Motor neuron (in vitro differentiated cells): Measurements from ENCODE around the gene CD2. TPM values are rescaled to one million over a fixed set of nuclear protein-coding genes. Genes with fewer than 3 reads are reported as not detected.

Experiments used
- ATAC-seq, 8 experiments: fragments of 200-7000 bp; cut with Tn5 transposase; replicated peaks in 6 of 8; 2 replicates each; pipeline ENCODE4 v1.8.0; 2021; ENCODE audit warnings: mild to moderate bottlenecking in 8 of 8, moderate library complexity in 8 of 8
- H3K27ac ChIP-seq, 2 donors: fragments of 250-450 bp; sonication (Bioruptor Pico); 2 replicates each; pipeline ENCODE4 v1.9.0; 2021; ENCODE audit warnings: antibody characterized with exemption in 2 of 2, mild to moderate bottlenecking in 2 of 2, moderate library complexity in 1 of 2
- H3K4me1 ChIP-seq, 2 donors: fragments of 250-450 bp; sonication (Bioruptor Pico); replicated peaks in 1 of 2; 2 replicates each; pipeline ENCODE4 v1.6.1; 2021; ENCODE audit warnings: antibody characterized with exemption in 2 of 2, mild to moderate bottlenecking in 2 of 2, moderate library complexity in 1 of 2
- H3K4me3 ChIP-seq, 5 donors: fragments of 250-450 bp; sonication (Bioruptor Pico); 2 replicates each; pipeline ENCODE4 v1.9.0; 2021; ENCODE audit warnings: antibody characterized with exemption in 5 of 5, mild to moderate bottlenecking in 5 of 5, moderate library complexity in 4 of 5
- WGBS, 10 experiments: fragments of 450-650 bp; shearing (Covaris generic); methylation state at CpG; one replicate each; pipeline ENCODE4 v1.0.0; 2022; 5-methylcytosine and 5-hydroxymethylcytosine counted together
- in situ Hi-C, 9 experiments: fragments of 400-800 bp; cut with MboI; loops; one replicate each; pipeline ENCODE4 v1.15.0; 2021; ENCODE audit warnings: low sequenced_read_pairs in 9 of 9, low pct_unique_long_range_greater_than_20kb in 2 of 9; ENCODE audit not compliant: unreplicated experiment in 9 of 9
- total RNA-seq, 8 experiments: library from RNA; unstranded; fragments of 300-600 nt; gene quantifications; 2 replicates each; pipeline versions ENCODE4 v1.2.3 to v1.2.4, GENCODE V29; 2022

Gene CD2
- total RNA-seq, 8 experiments from 2014 or later, result 0.13 to 0.66 (median 0.42) TPM; not detected in 4

DNA sequence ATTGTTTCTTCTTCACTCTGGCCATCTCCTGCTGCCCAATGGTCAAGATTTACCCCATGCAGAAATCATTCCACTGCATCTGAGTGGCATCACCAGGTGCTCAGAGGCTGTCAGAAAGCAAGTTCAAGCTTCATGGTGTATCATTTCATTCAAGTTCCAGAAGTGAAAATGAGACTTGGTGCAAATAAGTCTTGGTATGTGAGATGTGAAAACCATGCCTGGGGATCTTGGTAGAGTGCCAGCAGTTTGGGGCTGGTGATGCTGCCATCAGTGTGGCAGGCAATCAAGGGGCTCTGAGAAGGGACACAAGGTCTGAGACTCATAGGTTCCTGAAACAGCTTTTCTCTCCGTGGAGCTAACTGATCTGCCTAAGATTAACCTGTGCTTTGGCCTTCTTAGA is 52.0 kb downstream of the CD2 start:
- Histone ChIP-seq H3K27ac (no peak overlapping the region), H3K4me3 (no peak overlapping the region), H3K4me1 (peaks cover 9 to 22% of the 10 kb centered on the region in 2 donors)
- 80 to 100% (median 100%) methylated on average over 1 of the region's 1 CpG; no CpG with 5 or more reads in 3 of the 10 experiments for WGBS, 10 experiments
- no peak for ATAC-seq
- in situ Hi-C loops, result loop anchor here in 1 of 9 experiments (25.0 kb wide), 1 partner anchor 106 kb away; the partner anchor contains the start of gene PTGFRN

DNA sequence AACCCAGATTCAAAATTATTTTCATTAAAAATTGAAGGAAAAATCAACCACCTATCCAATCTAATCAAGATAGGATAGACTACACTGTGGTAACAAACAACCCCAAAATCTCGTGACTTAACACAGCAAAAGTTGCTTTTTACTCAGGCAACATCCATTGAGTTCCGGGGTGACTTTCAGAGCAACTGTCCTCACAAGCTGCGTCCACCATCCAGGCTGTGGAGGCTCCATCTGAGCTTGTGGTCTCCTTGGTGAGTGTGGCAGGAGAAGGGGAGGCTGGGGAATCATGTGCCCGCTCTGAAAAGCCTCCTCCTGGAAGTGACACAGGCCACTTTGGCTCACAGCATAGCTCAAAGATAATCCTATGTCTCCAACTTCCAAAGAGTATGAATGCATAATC is 52.4 kb downstream of the CD2 start:
- 80 to 100% (median 90%) methylated on average over 1 to 4 of the region's 4 CpGs; no CpG with 5 or more reads in 2 of the 10 experiments for WGBS, 10 experiments
- ATAC-seq, result no peak
- in situ Hi-C loops, result loop anchor here in 1 of 9 experiments (25.0 kb wide), 1 partner anchor 106 kb away; the partner anchor contains the start of gene PTGFRN

DNA sequence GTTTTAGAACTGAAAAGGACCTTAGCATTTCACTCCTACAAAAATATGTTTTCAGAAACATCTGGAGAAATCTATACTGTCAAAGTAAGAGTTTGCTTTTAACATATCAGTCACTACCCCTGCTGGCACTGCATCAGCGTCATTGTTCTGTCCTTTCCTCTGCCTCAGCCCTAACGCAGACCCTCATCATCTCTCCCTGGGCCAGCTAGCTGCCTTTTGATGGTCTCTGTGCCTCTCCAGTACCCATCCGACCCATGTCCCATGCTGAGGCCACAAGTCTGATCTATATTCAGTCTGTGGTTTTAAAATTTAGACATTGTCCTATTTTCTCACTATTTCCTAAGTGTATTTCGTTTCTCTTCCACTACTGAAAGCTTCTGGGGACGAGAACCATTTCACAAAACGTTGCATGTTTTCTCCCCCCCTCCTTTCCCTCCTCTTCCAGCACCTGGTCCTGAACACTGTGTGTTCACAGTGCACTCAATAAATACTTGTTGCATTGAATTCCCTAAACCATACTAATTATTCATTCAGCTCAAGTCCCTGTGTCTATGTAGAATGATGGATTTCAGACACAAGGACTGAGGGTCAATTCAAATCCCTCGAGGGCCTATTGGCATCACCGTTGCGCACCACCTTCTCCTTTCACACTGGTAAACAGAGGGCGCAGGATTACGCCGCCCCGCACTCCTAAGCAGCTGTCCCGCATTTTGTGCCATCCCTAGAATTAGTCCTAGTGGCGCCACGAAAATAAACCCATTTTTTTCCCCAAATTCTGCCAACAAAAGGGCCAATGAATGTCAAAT is 53.4 kb downstream of the CD2 start:
- ATAC-seq, result peak in 3 of 8 experiments; percentile 19 to 42 (median 25)
- peaks cover 9 to 22% of the 10 kb centered on the region in 2 donors for H3K4me1 ChIP-seq
- no peak overlapping the region for H3K4me3 ChIP-seq
- in situ Hi-C loops, result loop anchor here in 1 of 9 experiments (25.0 kb wide), 1 partner anchor 105 kb away; the partner anchor contains the start of gene PTGFRN
- 42 to 75% (median 67%) methylated on average over 3 to 16 of the region's 16 CpGs for WGBS, 10 experiments
- H3K27ac ChIP-seq, result no peak overlapping the region

More for the DNA sequence above, 52.4 kb downstream of the CD2 start:
- Histone ChIP-seq H3K27ac (no peak overlapping the region), H3K4me1 (peaks cover 9 to 22% of the 10 kb centered on the region in 2 donors), H3K4me3 (no peak overlapping the region)

DNA sequence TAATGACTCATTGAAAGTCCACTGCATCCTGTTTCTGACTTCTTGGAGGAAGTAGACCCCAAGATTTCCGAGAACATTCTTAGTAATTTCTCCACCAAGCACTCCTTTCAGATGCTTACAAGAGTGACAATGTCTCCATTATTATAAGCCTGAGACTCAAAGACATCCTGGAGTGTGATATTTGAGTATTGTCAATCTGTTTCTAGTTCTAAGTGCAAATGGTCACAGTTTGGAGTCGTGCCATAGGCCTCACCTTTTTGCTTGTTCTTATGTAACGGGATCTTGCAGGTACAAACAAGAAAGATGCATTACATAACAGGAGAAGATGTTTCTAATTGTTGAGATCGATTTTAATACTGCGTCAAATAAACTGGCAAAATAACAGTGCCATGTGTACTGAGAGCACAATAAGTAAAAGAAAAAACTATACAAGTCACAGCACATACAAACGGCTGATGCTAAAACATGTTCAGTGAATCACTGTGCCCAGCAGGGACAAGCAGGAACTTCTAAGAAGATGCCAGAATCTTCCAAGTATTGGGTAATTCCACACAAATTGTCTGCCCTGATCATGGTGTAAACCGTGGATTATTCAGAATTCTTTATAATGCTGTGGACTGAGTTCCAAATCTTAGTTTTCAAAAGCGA is 54.1 kb downstream of the CD2 start:
- 30 to 94% (median 85%) methylated on average over 4 to 8 of the region's 8 CpGs; no CpG with 5 or more reads in 1 of the 10 experiments for WGBS, 10 experiments
- Histone ChIP-seq H3K27ac (no peak overlapping the region), H3K4me1 (peaks cover 9 to 22% of the 10 kb centered on the region in 2 donors), H3K4me3 (no peak overlapping the region)
- in situ Hi-C loops, result loop anchor here in 1 of 9 experiments (25.0 kb wide), 1 partner anchor 104 kb away; the partner anchor contains the start of gene PTGFRN
- no peak for ATAC-seq

DNA sequence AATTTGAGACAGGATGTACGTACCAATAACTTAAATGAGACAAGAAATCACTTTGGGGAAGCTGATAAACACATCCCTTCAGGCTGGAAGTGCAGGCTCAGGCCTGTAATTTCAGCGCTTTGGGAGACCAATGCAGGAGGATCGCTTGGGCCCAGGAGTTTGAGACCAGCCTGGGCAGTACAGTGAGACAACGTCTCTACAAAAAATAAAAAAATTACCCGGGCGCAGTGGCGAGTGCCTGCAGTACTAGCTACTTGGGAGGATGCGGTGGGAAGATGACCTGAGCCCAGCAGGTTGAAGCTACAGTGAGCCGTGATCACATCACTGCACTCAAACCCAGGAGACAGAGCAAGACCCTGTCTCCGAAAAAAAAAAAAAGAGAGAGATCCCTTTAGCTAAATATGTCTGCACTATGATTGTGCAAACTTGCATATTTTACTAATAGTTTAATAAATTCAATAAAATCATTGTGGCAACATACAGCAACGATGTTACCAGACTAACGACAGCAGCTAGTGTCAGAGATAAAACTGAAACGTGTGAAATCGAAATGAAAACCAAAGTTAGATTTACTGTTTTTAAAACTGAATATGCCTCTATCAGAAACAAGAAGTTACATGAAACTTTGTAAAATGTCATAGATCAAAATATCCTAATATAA is 54.7 kb downstream of the CD2 start:
- Histone ChIP-seq H3K4me3 (no peak overlapping the region), H3K27ac (no peak overlapping the region), H3K4me1 (peaks cover 9 to 22% of the 10 kb centered on the region in 2 donors)
- in situ Hi-C loops, result loop anchor here in 1 of 9 experiments (25.0 kb wide), 1 partner anchor 103 kb away; the partner anchor contains the start of gene PTGFRN
- ATAC-seq, result no peak
- 64 to 100% (median 91%) methylated on average over 1 to 14 of the region's 14 CpGs for WGBS, 10 experiments

DNA sequence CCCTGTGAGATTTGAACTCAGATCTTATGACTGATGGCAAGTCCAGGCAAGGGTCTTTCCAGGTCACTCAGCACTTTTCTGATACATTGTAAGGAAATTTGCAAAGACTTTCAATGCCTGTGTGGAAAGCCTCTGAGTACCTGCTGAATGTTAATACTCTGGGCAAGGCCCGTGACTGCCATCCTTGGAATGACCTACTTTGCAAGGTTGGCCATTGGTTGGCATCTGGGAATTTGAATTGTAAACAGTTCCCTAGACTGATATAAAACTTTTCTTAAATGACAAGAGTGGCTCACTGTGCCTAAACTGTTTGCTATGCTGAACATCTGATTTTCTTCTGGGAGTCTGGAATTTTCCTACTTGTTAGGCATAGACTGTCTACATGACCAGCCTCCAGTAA is 57.1 kb downstream of the CD2 start:
- no peak for ATAC-seq
- H3K4me3 ChIP-seq, result no peak overlapping the region
- in situ Hi-C loops, result loop anchor here in 1 of 9 experiments (25.0 kb wide), 1 partner anchor 101 kb away; the partner anchor contains the start of gene PTGFRN
- H3K4me1 ChIP-seq, result peaks cover 9 to 22% of the 10 kb centered on the region in 2 donors
- 71 to 100% (median 100%) methylated on average over 1 of the region's 1 CpG; no CpG with 5 or more reads in 2 of the 10 experiments for WGBS, 10 experiments
- no peak overlapping the region for H3K27ac ChIP-seq

DNA sequence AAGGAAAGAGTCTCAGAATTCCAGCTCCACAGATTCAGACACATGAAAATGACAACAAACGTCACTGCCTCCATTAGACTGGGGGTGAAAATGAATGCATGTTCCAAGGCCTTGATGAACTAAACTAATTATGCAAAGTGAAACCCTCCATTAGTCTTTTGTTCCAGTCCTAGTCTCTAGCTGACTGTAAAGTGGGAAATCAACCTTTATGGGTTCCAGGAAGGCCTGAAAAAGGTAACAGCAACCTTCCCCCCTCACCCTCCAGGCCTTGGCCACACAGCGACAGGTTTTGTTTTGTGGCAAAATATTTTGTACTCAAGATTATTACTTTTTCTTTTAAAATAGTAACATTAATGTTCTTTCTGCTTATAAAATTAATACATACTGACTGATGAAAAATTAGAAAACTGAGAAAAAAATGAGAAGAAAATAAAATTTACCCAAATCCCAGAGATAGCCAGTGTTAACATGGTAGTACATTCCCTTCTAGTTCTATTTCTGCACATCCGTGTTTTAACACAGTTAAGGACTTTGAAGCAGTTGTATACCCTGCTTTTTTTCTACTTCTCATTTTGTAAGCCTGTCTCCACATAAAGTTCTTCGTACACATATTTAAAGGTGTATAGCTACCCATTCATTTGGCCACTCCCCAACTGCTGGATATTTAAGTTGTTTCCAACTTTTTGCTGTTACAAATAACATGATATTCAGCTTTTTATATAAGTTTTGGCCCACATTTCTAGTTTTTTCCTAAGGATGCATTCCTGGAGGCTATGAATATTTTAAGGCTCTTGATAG is 60.9 kb downstream of the CD2 start:
- in situ Hi-C loops, result loop anchor here in 1 of 9 experiments (25.0 kb wide), 1 partner anchor 97 kb away; the partner anchor contains the start of gene PTGFRN
- no peak for ATAC-seq
- H3K4me1 ChIP-seq, result peaks cover 5 to 6% of the 10 kb centered on the region in 2 donors
- no peak overlapping the region for H3K27ac ChIP-seq
- no peak overlapping the region for H3K4me3 ChIP-seq
- 62 to 100% (median 89%) methylated on average over 1 to 4 of the region's 4 CpGs for WGBS, 10 experiments

DNA sequence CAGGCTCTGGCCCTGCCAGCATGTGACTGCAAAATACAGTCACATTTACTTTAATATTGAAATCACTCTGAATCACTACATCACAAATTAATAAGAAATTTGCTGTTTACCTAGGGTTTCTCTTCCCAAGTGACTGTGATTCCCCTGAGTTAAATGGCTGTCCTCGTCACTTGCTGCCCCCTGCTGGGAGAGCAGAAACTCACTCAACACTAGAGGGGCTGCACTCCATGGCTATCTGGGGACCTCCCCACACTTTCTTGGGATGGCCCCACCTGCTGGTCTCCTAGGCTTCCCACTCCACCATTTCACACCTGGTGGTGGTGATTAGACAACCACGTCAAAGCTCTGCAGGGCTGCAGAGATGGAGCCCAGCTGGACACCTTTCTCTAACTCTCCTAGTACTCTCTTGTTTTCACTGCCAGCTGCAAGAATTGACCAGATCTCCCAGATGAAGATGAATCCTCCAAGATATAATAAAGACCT is 63.4 kb downstream of the CD2 start:
- peak in 3 of 8 experiments; percentile 58 to 94 (median 71) for ATAC-seq
- in situ Hi-C loops, result loop anchor here in 1 of 9 experiments (25.0 kb wide), 1 partner anchor 95 kb away; the partner anchor contains the start of gene PTGFRN
- no peak overlapping the region for H3K4me3 ChIP-seq
- 40 to 100% (median 91%) methylated on average over 1 to 2 of the region's 2 CpGs; no CpG with 5 or more reads in 6 of the 10 experiments for WGBS, 10 experiments
- no peaks in the 10 kb centered on the region for H3K4me1 ChIP-seq
- no peak overlapping the region for H3K27ac ChIP-seq

Other genes with a start within 250 kb of the CD2 start
- 10 to 100 TPM in 4 of 8 experiments, 1 to 10 TPM in 4; 2.5 to 64.5 (median 12.8) TPM for gene CD58, start 183.4 kb upstream of the CD2 start, total RNA-seq
- 10 to 100 TPM in 6 of 8 experiments, 1 to 10 TPM in 2; 4.3 to 57.7 (median 32.6) TPM for gene IGSF3, start 86.7 kb upstream of the CD2 start, total RNA-seq
- gene PTGFRN, start 155.5 kb downstream of the CD2 start, total RNA-seq, result 100 to 1,000 TPM in 4 of 8 experiments, 10 to 100 TPM in 4; 30.3 to 246 (median 88.4) TPM
- 1 to 10 TPM in 6 of 8 experiments, under 1 TPM in 2; 0.27 to 4.8 (median 1.9) TPM for gene CD101, start 247.3 kb downstream of the CD2 start, total RNA-seq